HG03159 (cell line): ENCODE measurements around the gene RNASEH2A.

Experiments used
- ATAC-seq: cut with Tn5 transposase; IDR thresholded peaks from one replicate; pipeline ENCODE4 v1.9.1; 2021; ENCODE audit warnings: mild to moderate bottlenecking, moderate library complexity; ENCODE audit not compliant: unreplicated experiment

Gene RNASEH2A

GRCh38 chr19:12806242-12807081 lies at the start of gene RNASEH2A:
RNASEH2A (plus strand) TSS chr19:12806584; CDS start chr19:12806674, 90 bp downstream.
- ATAC-seq = peak; percentile 75

GRCh38 chr19:12757544-12758274 lies 48.7 kb upstream of the RNASEH2A start:
- ATAC-seq = no peak

GRCh38 chr19:12759686-12760085 lies 46.7 kb upstream of the RNASEH2A start:
- ATAC-seq = no peak

GRCh38 chr19:12763100-12763499 lies 43.3 kb upstream of the RNASEH2A start:
- ATAC-seq = no peak

GRCh38 chr19:12764698-12765097 lies 41.7 kb upstream of the RNASEH2A start:
- no peak for ATAC-seq

GRCh38 chr19:12766051-12766521 lies 40.3 kb upstream of the RNASEH2A start:
- ATAC-seq = no peak

GRCh38 chr19:12767150-12767549 lies 39.2 kb upstream of the RNASEH2A start:
- ATAC-seq = no peak

GRCh38 chr19:12767666-12768065 lies 38.7 kb upstream of the RNASEH2A start:
- ATAC-seq = no peak

- ATAC-seq = no peak
Observed at GRCh38 chr19:12769689-12770088, 36.7 kb upstream of the RNASEH2A start.

GRCh38 chr19:12770922-12771321 lies 35.5 kb upstream of the RNASEH2A start:
- no peak for ATAC-seq

GRCh38 chr19:12772323-12772722 lies 34.1 kb upstream of the RNASEH2A start:
- ATAC-seq = no peak

GRCh38 chr19:12773571-12773970 lies 32.8 kb upstream of the RNASEH2A start:
- ATAC-seq = no peak

- ATAC-seq = peak; percentile 6
Observed at GRCh38 chr19:12774588-12775555, 31.5 kb upstream of the RNASEH2A start, which contains the start of gene HOOK2. HOOK2 (minus strand) TSS chr19:12775552; CDS start chr19:12775449, 103 bp downstream.

GRCh38 chr19:12777217-12778016 lies 29.0 kb upstream of the RNASEH2A start:
- ATAC-seq = no peak

- ATAC-seq = no peak
Observed at GRCh38 chr19:12778017-12778904, 28.1 kb upstream of the RNASEH2A start.

GRCh38 chr19:12778905-12779161 lies 27.6 kb upstream of the RNASEH2A start:
- ATAC-seq = no peak

GRCh38 chr19:12779162-12779993 lies 27.0 kb upstream of the RNASEH2A start:
- ATAC-seq = no peak

GRCh38 chr19:12782174-12782423 lies 24.3 kb upstream of the RNASEH2A start:
- ATAC-seq = no peak
